Activated CD8-positive, alpha-beta T cell treated with anti-CD3 and anti-CD28 coated beads for 36 hours (primary cell): ENCODE results near the gene TNNT2. TPM values are rescaled to one million over a fixed set of nuclear protein-coding genes. Genes with fewer than 3 reads are reported as not detected.

Source experiments
- ATAC-seq: fragments of 200-7000 bp; cut with Tn5 transposase; one replicate; pipeline ENCODE4 v1.10.0; 2021; ENCODE audit warnings: mild to moderate bottlenecking, moderate library complexity
- CTCF ChIA-PET: fragments of 350-600 bp; sonication (Branson Sonifier 250); formaldehyde crosslinking; loops from one replicate; lab custom pipeline; 2021; ENCODE audit warnings: antibody characterized with exemption; lab: Charles Lee
- POLR2A ChIA-PET: fragments of 350-600 bp; sonication (Branson Sonifier 250); formaldehyde crosslinking; loops from one replicate; lab custom pipeline; 2021; ENCODE audit warnings: antibody characterized with exemption; lab: Charles Lee
- DNase-seq: peaks from one replicate; pipeline ENCODE4 v3.0.0-alpha.2; 2020
- H3K27ac Mint-ChIP-seq: one replicate; pipeline ENCODE4 v1.8.0; 2021; ENCODE audit warnings: mild to moderate bottlenecking, mixed read lengths
- H3K27me3 Mint-ChIP-seq: one replicate; pipeline ENCODE4 v1.8.0; 2021; ENCODE audit warnings: mixed read lengths
- H3K36me3 Mint-ChIP-seq: one replicate; pipeline ENCODE4 v1.8.0; 2021; ENCODE audit warnings: low read depth, mixed read lengths
- H3K4me1 Mint-ChIP-seq: one replicate; pipeline ENCODE4 v1.8.0; 2021; ENCODE audit warnings: low read depth, mixed read lengths
- H3K4me3 Mint-ChIP-seq: one replicate; pipeline ENCODE4 v1.8.0; 2021; ENCODE audit warnings: mild to moderate bottlenecking, moderate library complexity, mixed read lengths
- H3K9me3 Mint-ChIP-seq: one replicate; pipeline ENCODE4 v1.8.0; 2021; ENCODE audit warnings: mixed read lengths
- CTCF ChIP-seq: fragments of 200-600 bp; IDR thresholded peaks from one replicate; pipeline ENCODE4 v1.8.0; 2022; ENCODE audit warnings: antibody characterized with exemption, mild to moderate bottlenecking
- intact Hi-C: fragments of 100-400 bp; cut with micrococcal nuclease; formaldehyde crosslinking; loops from one replicate; pipeline ENCODE4 v1.10.0; 2022
- total RNA-seq, 2 experiments: library from RNA; stranded (reverse); gene quantifications; one replicate each; pipeline ENCODE4 v1.2.3, GENCODE V29; 2021

Gene TNNT2
- total RNA-seq, 2 experiments from 2014 or later, result not detected

DNA sequence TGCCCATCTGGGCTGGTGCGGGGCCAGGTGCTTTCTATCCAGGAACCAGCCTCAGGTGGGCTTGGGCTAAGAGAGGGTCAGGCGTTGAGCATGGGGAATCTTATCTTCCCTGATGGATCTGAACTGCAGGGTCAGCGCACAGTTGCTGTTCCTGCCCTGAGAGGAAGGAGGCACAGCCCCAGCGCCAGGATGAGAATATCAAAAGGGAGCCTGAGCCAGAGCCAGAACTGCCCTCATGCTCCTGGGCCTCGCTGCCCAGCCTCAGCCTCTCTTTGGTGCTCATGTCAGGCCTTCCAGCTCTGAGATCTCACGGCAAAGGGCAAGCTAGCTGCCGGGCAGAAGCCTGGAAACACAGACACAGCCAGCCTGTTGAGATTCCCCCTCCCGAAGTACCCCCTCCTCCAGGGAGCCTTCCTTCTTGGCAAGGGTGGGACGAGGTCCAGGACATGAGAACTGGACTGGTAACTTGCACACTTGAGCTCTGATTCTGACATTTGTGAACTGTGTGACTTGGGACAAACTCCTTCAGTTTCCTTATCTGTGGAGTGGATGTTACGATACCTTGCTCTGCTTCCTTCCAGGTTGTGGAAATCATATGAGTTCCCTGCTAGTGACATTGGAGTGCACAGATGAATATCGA is 22.9 kb upstream of the TNNT2 start:
- Mint-ChIP-seq H3K27me3 (peaks cover 27% of the 10 kb centered on the region), H3K4me1 (no peaks in the 10 kb centered on the region), H3K9me3 (no peaks in the 10 kb centered on the region), H3K36me3 (no peaks in the 10 kb centered on the region), H3K4me3 (no peak overlapping the region), H3K27ac (no peak overlapping the region)
- intact Hi-C loops, result no loop called here
- no peak for DNase-seq
- no peak for TF ChIP-seq CTCF
- no peak for ATAC-seq
- CTCF ChIA-PET, result interaction anchor here (1.0 to 1.2 kb wide), 2 partner anchors 9 to 39 kb away, joined by 3 read pairs; no protein-coding TSS in a partner anchor
- POLR2A ChIA-PET, result no interaction called here

GRCh38 chr1:201399352-201400126 is 22.1 kb upstream of the TNNT2 start:
- ATAC-seq (no peak), DNase-seq (no peak)
- Mint-ChIP-seq H3K4me3 (no peak overlapping the region), H3K4me1 (no peaks in the 10 kb centered on the region), H3K27ac (no peak overlapping the region), H3K36me3 (no peaks in the 10 kb centered on the region), H3K9me3 (no peaks in the 10 kb centered on the region), H3K27me3 (peaks cover 27% of the 10 kb centered on the region)
- intact Hi-C loops, result no loop called here
- ChIA-PET POLR2A (no interaction called here), CTCF (interaction anchor here (1.0 to 1.2 kb wide), 2 partner anchors 9 to 39 kb away, joined by 3 read pairs; no protein-coding TSS in a partner anchor)
- no peak for TF ChIP-seq CTCF

DNA sequence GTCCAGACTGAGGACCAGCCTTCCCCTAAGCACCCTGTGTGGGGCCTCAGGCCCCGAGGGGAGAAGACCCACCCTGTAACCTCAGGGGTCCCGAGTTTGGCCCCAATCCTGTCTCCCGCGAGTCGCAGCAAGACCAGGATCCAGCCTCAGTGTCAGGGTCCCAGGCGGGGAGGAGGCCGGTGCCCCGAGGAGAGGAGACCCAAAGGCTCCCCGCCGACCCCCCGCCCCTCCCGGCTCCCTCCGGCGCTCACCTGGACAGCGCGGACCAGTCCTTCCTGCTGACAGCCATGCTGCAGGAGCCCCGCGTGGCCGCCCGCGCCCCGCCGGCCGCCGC is 21.5 kb upstream of the TNNT2 start, which contains the start of gene LAD1:
Gene LAD1, minus strand, starts transcription at position 307 of the 334 bp plus-strand sequence. Its CDS starts 18 bp downstream, at position 289.
- DNase-seq, result no peak
- intact Hi-C loops, result no loop called here
- Mint-ChIP-seq H3K4me3 (no peak within 1 kb of the TSS), H3K27me3 (peaks cover 27% of the 10 kb centered on the region), H3K4me1 (no peaks in the 10 kb centered on the region), H3K9me3 (no peaks in the 10 kb centered on the region), H3K36me3 (no peaks in the 10 kb centered on the region), H3K27ac (no peak within 1 kb of the TSS)
- no peak for TF ChIP-seq CTCF
- ChIA-PET CTCF (no interaction called here), POLR2A (no interaction called here)
- no peak for ATAC-seq

DNA sequence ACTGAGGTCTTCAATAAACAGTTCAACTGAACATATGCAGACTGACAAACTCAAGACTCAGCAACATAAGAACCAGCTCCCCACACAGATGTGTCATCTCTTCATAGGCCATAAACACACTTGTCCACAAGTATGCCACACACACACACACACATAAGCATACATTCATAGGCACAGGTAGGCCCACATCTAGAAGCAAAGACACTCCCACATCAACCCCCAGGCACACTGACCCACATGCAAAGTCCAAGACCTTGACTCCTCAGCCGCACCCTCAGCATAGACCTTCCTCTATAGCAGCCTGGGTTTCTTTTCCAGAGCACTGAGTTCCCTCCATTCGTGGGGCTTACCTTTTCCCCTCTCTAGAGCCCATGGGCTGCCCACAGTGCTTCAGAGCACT is 20.2 kb upstream of the TNNT2 start:
- no peaks in the 10 kb centered on the region for H3K4me1 Mint-ChIP-seq
- DNase-seq, result no peak
- intact Hi-C loops, result no loop called here
- H3K27ac Mint-ChIP-seq, result no peak overlapping the region
- H3K36me3 Mint-ChIP-seq, result no peaks in the 10 kb centered on the region
- peaks cover 27% of the 10 kb centered on the region for H3K27me3 Mint-ChIP-seq
- ChIA-PET CTCF (interaction anchor here (0.9 kb wide), 1 partner anchor 13 kb away, joined by 3 read pairs; no protein-coding TSS in a partner anchor), POLR2A (interaction anchor here (1.1 kb wide), 1 partner anchor 8 kb away, joined by 3 read pairs; no protein-coding TSS in a partner anchor)
- H3K9me3 Mint-ChIP-seq, result no peaks in the 10 kb centered on the region
- H3K4me3 Mint-ChIP-seq, result no peak overlapping the region
- no peak for ATAC-seq
- no peak for TF ChIP-seq CTCF
